Occipital lobe (tissue), 2 donors: Measurements from ENCODE around the gene B3GNT9. TPM values are rescaled to one million over a fixed set of nuclear protein-coding genes. Genes with fewer than 3 reads are reported as not detected.
A peak's percentile ranks its signal among the peaks of the same experiment; 100 is the strongest.

Experiments
- DNase-seq: peaks from one replicate; lab custom pipeline; 2025; lab: John Stamatoyannopoulos, UW
- total RNA-seq: library from RNA; depleted of rRNA; stranded (reverse); fragments of >200 nt; gene quantifications from one replicate; pipeline ENCODE4 v1.2.3, GENCODE V29; 2014

B3GNT9 gene
- total RNA-seq, 1 donor from 2014 or later, result 1.2 TPM

GRCh38 chr16:67185651-67186134 is 34.9 kb upstream of the B3GNT9 start:
- DNase-seq, result no peak

- peak; percentile 46 for DNase-seq
Measured at GRCh38 chr16:67184995-67185650, 34.3 kb upstream of the B3GNT9 start.

GRCh38 chr16:67184453-67184994 is 33.7 kb upstream of the B3GNT9 start:
- DNase-seq, result no peak

GRCh38 chr16:67183627-67184452 is 33.0 kb upstream of the B3GNT9 start, which contains the start of gene MATCAP1:
Gene MATCAP1, minus strand, starts transcription at chr16:67183963. Its CDS starts 3,353 bp downstream, at chr16:67180610.
- peak; percentile 92 for DNase-seq

- DNase-seq, result no peak
Measured at GRCh38 chr16:67183284-67183626, 32.5 kb upstream of the B3GNT9 start.

GRCh38 chr16:67182288-67182687 is 31.5 kb upstream of the B3GNT9 start:
- no peak for DNase-seq

GRCh38 chr16:67181346-67181745 is 30.5 kb upstream of the B3GNT9 start:
- DNase-seq, result peak; percentile 23

GRCh38 chr16:67180166-67180565 is 29.4 kb upstream of the B3GNT9 start:
- DNase-seq, result no peak

- no peak for DNase-seq
Measured at GRCh38 chr16:67179421-67180080, 28.8 kb upstream of the B3GNT9 start.

GRCh38 chr16:67177743-67178699 is 27.2 kb upstream of the B3GNT9 start:
- peak; percentile 32 for DNase-seq

GRCh38 chr16:67176662-67177061 is 25.9 kb upstream of the B3GNT9 start:
- DNase-seq, result no peak

GRCh38 chr16:67174706-67175231 is 24.0 kb upstream of the B3GNT9 start:
- no peak for DNase-seq

GRCh38 chr16:67173808-67174705 is 23.3 kb upstream of the B3GNT9 start:
- DNase-seq, result peak; percentile 82

- DNase-seq, result no peak
Measured at GRCh38 chr16:67173323-67173722, 22.5 kb upstream of the B3GNT9 start.

GRCh38 chr16:67170949-67171649 is 20.3 kb upstream of the B3GNT9 start:
- no peak for DNase-seq

GRCh38 chr16:67170168-67170948 is 19.6 kb upstream of the B3GNT9 start, which contains the start of gene NOL3:
Gene NOL3, plus strand, starts transcription at chr16:67170538.
- DNase-seq, result peak; percentile 64

GRCh38 chr16:67169642-67170167 is 18.9 kb upstream of the B3GNT9 start:
- no peak for DNase-seq
